COLO668 (cell line): ENCODE data around the gene LY6G5C.

Source experiments
- DNase-seq: peaks from one replicate; lab custom pipeline; 2025; ENCODE audit not compliant: unreplicated experiment; lab: John Stamatoyannopoulos, UW

The LY6G5C gene

GRCh38 chr6:31663126-31663960, 17.5 kb downstream of the LY6G5C start:
- DNase-seq: no peak

DNA sequence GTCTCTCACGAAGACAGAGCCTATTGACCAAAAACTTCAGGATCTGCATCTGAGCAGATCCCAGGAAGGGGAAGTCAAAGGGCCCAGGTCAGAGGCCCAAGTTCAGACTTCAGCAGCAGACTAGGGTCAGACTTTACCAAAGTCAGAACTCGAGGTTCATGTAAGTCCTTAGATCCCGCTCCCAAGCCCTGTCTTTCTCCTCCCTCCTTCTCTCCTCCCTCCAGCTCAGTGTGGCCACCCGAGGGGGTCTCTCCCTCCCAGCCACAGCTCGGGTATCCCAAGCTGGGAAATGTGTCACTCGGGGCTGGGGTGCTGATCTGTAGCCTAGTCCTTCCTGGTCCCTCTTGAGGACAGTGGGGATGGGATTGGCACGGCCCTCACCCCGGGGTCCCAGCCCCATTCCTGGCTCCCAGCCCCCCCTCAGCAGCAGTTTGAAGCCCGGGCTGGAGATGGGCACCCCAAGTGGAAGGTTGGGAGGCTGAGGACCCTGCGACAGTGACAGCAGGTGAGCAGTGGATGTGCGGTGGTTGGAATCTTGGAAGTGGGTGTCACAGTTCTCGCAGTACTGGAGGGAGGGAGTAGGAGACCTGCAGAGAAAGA, 18.6 kb downstream of the LY6G5C start:
- no peak for DNase-seq

- DNase-seq: no peak
Observed at GRCh38 chr6:31661262-31662123, 19.4 kb downstream of the LY6G5C start.

DNA sequence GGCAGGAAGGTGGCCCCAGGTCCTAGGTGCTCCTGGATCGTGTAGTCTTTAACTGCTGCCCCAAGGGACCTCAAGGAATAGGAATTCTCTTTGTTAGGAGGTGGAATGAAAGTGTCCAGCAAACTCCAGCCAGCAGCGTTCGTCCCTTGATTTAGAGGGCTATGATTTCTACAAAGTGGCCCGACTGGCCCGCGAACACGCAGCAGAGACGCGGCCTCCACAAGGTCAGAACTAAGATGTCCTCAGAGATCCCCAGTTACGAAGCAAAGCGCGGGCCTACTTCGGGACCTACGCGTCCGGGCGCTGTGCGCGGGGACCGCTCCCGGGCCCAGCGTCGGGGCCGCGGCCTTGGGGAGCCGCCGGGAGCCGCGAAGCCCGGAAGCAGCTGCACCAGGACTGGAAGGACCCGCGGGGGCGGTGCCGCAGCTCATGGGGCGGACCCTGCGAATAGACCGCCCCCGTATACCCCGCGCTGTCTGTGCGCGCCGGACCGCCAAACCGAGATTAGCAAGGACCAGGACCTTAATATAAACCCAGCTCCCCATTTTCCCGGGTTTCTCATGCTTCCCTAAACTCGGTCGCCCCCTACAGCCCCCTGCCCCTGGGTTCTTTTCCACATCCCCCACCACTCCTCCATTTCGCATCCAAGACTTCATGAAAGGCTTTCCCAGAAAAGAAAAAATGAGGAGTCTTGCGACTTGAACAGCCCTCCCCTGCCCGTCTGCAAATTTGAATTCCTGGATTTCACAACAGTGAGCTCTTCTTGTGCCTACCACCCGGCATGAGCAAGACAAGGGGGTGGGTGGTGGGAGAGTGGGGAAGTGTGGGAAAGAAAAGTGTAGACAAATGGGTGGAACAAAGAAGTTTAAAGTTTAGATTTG, 20.2 kb downstream of the LY6G5C start, which contains the start of gene C6orf47:
C6orf47 (minus strand) TSS at position 398 of the 881 bp plus-strand sequence. CDS start 831 bp downstream, outside the sequence.
- peak; percentile 86 for DNase-seq

DNA sequence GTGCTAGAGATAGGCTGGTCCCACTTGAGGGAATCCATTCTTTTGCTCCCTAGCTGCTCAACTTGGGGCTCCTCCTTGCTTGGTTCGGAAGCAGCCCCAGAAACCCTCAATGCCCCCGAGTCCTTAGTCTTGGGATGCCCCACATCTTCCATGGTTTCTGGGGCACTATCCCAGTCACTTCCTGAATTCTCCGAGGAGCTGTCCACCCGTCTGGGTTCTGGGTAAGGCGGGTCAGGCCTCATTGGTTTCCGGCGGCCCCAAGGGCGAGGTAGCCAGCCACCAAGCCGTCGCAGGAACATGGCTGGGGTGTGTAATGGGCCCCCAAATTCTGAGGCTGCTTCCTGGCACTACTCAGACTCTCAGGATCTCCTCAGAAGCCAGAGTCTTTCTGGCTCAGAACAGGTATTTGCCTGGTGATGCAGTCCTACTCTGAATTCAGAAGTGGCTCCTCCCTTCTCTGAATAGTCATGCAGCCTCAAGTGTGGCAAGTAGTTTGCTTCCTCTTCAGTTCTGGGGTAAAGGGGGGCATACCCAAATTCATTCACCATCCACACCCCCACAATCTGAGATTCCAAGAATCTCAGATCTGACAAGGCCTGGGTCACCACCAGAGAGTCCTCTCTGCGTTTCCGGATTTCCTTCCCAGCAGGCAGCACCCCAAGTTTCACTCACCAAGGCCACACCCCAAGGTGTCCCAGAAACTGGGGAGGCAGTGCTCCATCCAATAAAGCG, 21.1 kb downstream of the LY6G5C start:
- no peak for DNase-seq

DNA sequence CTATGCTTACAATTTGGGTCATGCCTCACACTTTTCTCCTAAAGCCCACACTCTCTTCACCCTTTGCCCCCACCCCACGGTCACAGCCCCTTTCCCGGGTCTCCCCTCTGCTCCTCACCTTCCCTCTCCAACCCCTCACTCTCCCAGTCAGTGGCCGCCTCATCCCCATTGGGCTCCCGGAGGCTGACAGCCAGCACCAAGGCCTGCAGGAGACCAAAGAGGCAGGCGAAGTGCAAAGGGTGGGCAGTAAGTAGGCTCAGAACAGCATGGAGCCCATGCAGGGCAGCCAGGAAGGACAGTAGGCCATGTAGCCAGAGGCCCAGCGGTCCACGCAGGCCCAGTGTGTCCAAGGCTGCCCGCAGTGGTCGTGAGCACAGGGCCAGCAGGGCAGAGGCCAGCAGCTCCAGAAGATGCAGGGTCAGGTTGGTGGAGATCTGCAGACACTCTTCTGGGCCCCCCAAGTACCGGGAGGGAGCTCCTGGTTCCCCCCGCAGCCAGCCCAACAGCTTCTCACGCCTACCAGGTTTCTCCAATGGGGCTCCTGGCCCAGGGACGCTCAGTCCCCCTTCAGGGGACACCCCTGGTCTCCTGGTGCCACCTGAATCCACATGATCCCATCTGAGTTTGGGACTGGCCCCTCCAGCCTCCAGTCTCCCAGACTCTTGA, 21.8 kb downstream of the LY6G5C start:
- no peak for DNase-seq

DNA sequence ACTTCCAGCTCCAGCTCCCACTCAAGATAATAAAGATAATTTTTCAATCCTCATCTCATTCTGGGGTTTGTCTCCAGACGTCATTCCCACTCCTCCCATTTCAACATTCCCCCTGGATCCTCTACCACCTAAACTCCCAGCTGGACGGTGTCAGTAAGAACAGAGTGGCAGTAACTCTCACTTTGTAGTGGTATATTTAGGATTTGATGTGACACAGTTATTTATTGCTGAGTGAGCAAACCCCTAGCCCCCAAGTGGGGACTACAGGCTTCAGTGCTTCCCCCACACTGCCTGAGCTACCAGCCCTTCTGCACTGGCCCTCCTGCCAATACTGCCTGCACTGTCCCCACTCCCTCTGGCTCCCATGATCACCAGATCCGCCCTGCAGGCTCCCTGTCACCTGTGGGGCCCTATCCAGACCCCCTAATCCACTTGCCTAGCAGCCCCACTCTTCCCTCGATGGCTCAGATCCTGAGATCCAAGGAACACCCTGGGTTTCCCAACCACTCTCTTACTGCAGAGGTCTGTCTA, 22.6 kb downstream of the LY6G5C start:
- no peak for DNase-seq

DNA sequence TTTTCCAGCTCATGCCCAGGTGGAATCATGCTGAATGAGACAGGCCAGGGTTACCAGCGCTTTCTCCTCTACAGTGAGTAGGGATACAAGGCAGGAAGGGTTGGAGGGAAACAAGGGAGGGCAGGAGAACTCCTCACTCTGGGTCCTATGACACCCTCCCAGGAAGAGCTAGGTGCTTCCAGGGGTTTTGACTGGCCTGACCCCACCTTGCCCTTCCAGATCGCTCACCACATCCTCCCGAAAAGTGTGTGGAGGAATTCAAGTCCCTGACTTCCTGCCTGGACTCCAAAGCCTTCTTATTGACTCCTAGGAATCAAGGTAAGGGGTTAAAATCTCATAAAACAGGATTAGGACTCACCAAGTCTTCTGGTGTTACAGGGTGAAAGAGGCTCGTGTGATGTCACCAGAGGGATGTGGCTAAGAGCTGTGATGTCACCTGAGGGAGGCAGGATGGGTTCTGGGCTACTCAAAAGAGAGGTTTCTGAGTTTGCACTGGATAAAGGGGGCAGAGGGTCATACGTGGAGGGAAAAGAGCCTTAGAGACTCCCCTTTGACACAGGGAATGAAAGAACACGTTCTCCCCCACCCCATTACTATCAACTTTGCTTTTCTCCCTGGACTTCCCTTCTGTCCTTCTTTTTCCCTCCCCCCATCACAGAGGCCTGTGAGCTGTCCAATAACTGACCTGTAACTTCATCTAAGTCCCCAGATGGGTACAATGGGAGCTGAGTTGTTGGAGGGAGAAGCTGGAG, 23.3 kb downstream of the LY6G5C start:
- no peak for DNase-seq

GRCh38 chr6:31655349-31656237, 25.3 kb downstream of the LY6G5C start, which contains the start of gene APOM:
Gene APOM, plus strand, starts transcription at chr6:31655894. Its CDS starts 73 bp downstream, at chr6:31655967.
- no peak for DNase-seq

DNA sequence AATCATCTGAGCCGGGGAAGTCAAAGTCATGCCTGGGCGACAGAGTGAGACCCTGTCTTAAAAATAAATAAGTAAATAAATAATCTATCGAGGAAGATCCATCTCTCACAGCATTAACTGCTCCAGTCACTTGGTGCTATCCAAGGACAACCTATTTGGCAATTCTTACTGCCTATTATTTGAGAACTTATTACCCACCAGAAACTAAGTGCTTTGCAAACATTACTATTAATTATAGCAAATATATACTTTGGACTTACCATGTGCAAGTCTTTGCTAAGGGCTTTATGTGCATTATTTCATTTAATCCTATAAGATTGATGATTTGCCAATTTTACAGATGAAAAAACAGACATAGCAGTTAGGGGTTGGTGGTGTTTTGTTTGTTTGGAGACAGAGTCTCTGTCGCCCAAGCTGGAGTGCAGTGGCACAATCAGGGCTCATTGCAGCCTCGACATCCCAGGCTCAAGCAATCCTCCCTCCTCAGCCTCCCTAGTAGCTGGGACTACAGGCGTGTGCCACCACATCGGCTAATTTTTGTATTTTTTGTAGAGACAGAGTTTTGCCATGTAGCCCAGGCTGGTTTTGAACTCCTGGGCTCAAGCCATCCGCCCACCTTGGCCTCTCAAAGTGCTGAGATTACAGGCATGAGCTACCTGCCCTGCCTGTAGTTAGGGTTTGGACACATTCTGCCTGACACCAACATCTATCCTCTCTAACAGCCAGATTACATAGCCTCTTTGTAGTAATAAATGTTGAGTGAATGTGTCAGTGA, 26.1 kb downstream of the LY6G5C start:
- DNase-seq: no peak

DNA sequence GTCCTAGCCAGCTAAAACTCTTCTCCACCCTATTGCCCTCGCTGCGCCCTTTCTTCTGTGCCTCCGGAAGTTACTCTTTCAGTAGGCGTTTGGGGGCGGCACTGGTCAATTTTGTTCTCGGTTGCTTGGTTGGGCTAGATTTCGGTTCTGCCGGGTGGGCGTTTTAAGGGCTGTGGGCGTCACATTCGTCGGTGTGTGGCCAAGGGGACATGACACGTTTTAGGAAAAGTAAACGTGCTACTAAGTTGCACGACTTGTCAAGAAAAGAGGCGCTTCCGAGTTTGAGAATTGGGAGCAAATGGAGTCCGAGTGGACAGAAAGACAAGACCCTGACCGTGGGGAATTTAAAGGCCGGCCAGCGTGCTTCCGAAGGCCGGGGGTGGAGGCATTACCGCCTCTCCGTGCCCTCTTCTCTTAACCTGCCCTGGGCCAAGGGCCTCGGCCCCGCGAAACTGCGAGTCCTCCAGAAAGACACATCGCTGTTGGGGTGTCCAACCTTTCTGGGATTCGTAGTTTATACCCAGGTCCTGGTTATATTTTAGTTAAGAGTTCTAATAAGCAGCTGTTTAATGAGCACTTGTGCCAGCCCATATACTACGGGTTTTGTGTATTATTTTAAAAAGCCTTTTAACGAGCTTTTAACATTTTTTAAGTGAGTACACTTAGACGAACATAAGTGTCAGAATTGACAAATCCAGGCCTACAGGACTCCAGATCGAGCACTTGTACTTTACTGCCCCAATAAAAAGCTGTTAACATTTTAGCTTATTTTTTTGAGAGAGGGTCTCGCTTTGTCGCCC, 27.7 kb downstream of the LY6G5C start:
- DNase-seq: peak; percentile 86

GRCh38 chr6:31651602-31652191, 29.2 kb downstream of the LY6G5C start:
- peak; percentile 66 for DNase-seq

DNA sequence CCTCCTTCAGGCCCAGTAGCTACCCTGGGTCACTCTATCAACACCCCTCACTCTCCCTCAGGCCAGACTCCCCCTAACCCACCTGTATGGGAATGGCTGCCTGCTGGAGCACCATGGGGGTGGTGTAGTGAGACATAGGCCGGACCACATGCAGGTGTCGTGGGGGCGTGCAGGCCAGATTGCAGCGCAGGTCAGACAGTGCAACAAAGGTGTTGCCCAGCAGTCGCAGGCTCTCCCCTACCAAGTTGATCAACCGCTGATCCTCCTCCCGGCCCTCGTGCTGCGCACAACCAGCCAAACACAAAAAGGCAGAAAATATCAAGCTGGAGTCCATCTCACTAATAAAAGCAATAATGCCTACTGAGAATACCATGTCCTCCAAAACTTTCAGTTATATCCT, 35.5 kb downstream of the LY6G5C start:
- DNase-seq: no peak

GRCh38 chr6:31643818-31644454, 36.9 kb downstream of the LY6G5C start:
- DNase-seq: no peak
